HG03439 (cell line): ENCODE data around the gene ZNF761.

Source experiments
- ATAC-seq: cut with Tn5 transposase; IDR thresholded peaks from one replicate; pipeline ENCODE4 v1.9.1; 2021; ENCODE audit warnings: mild to moderate bottlenecking, moderate library complexity; ENCODE audit not compliant: unreplicated experiment

The ZNF761 gene

GRCh38 chr19:53504885-53505284 lies 73.1 kb downstream of the ZNF761 start:
- ATAC-seq, result no peak

GRCh38 chr19:53506728-53507127 lies 74.9 kb downstream of the ZNF761 start:
- no peak for ATAC-seq
